PC-3 (cell line): ENCODE data around the gene YPEL1. TPM values are rescaled to one million over a fixed set of nuclear protein-coding genes. Genes with fewer than 3 reads are reported as not detected.

ENCODE experiments used
- ATAC-seq: fragments of 200-7000 bp; cut with Tn5 transposase; 2 replicates; pipeline ENCODE4 v1.9.1; 2020; ENCODE audit warnings: mild to moderate bottlenecking, moderate library complexity
- BruUV-seq: library from RNA; stranded (reverse); fragments of 400-500 nt; replicated peaks from 2 replicates; lab custom pipeline; 2021; lab: Mats Ljungman, UMichigan
- CTCF ChIA-PET: fragments of 300-600 bp; sonication (Branson Sonifier 250); formaldehyde crosslinking; loops from one replicate; lab custom pipeline; 2022; ENCODE audit warnings: antibody characterized with exemption; lab: Charles Lee
- POLR2A ChIA-PET: fragments of 300-600 bp; sonication (Branson Sonifier 250); formaldehyde crosslinking; loops from one replicate; lab custom pipeline; 2022; ENCODE audit warnings: antibody characterized with exemption; ENCODE audit not compliant: unreplicated experiment; lab: Charles Lee
- DNase-seq: peaks from one replicate; pipeline ENCODE4 v3.0.0-alpha.2; 2015
- H2AFZ ChIP-seq: fragments of 300-600 bp; sonication (generic); 2 replicates; pipeline ENCODE4 v1.6.0; 2016; ENCODE audit warnings: antibody characterized with exemption, low read length
- H3F3A ChIP-seq: fragments of 300-600 bp; sonication (generic); one replicate; pipeline ENCODE4 v1.6.0; 2017; ENCODE audit warnings: antibody characterized with exemption, low read length, control low read depth, mild to moderate bottlenecking; ENCODE audit not compliant: unreplicated experiment
- H3K27ac ChIP-seq: fragments of 300-600 bp; sonication (generic); 2 replicates; pipeline ENCODE4 v1.5.1; 2016; ENCODE audit warnings: mild to moderate bottlenecking, low read length
- H3K27me3 ChIP-seq: fragments of 300-600 bp; sonication (generic); 2 replicates; pipeline ENCODE4 v1.6.1; 2016; ENCODE audit warnings: low read length, mixed read lengths
- H3K36me3 ChIP-seq: fragments of 300-600 bp; sonication (generic); 2 replicates; pipeline ENCODE4 v1.6.1; 2016; ENCODE audit warnings: low read depth, mixed run types, low read length, mixed read lengths
- H3K4me1 ChIP-seq: fragments of 300-600 bp; sonication (generic); 2 replicates; pipeline ENCODE4 v1.5.1; 2016; ENCODE audit warnings: low read length; ENCODE audit not compliant: insufficient read depth
- H3K4me2 ChIP-seq: fragments of 300-600 bp; sonication (generic); 2 replicates; pipeline ENCODE4 v1.6.0; 2016; ENCODE audit warnings: low read length
- H3K4me3 ChIP-seq: fragments of 300-600 bp; sonication (generic); 2 replicates; pipeline ENCODE4 v1.5.1; 2016; ENCODE audit warnings: mild to moderate bottlenecking, low read length, mixed read lengths
- H3K79me2 ChIP-seq: fragments of 300-600 bp; sonication (generic); 2 replicates; pipeline ENCODE4 v1.6.1; 2017; ENCODE audit warnings: low read length, mixed read lengths
- H3K9ac ChIP-seq: fragments of 300-600 bp; sonication (generic); 2 replicates; pipeline ENCODE4 v1.6.0; 2016; ENCODE audit warnings: mild to moderate bottlenecking, low read length
- H3K9me2 ChIP-seq: fragments of 300-600 bp; sonication (generic); replicated peaks from 2 replicates; pipeline ENCODE4 v1.6.1; 2016; ENCODE audit warnings: mixed run types, low read length, mixed read lengths
- H3K9me3 ChIP-seq: fragments of 300-600 bp; sonication (generic); 2 replicates; pipeline ENCODE4 v1.6.1; 2016; ENCODE audit warnings: low read length, mixed read lengths
- H4K20me1 ChIP-seq: fragments of 300-600 bp; sonication (generic); 2 replicates; pipeline ENCODE4 v1.6.1; 2016; ENCODE audit warnings: low read length, mixed read lengths
- EZH2 ChIP-seq: fragments of 300-600 bp; sonication (generic); IDR thresholded peaks from one replicate; pipeline ENCODE4 v1.6.1; 2017; ENCODE audit warnings: antibody characterized with exemption, mild to moderate bottlenecking, low read length; ENCODE audit not compliant: unreplicated experiment
- EZH2phosphoT487 ChIP-seq: fragments of 300-600 bp; sonication (generic); IDR thresholded peaks from 2 replicates; pipeline ENCODE4 v1.6.1; 2018; ENCODE audit warnings: mild to moderate bottlenecking, antibody characterized with exemption, low read length, borderline replicate concordance
- intact Hi-C: fragments of 100-400 bp; cut with micrococcal nuclease; formaldehyde crosslinking; loops from 2 replicates; pipeline ENCODE4 v1.9.0; 2023
- total RNA-seq: library from RNA; depleted of rRNA; stranded (reverse); fragments of >200 nt; gene quantifications from 2 replicates; pipeline ENCODE4 v1.2.3, GENCODE V29; 2014
- TF ChIP-seq, protein P1 (sequence below): fragments of 300-600 bp; sonication (generic); conservative IDR thresholded peaks from 2 replicates; pipeline ENCODE4 v1.5.1; 2017; ENCODE audit warnings: antibody characterized with exemption, low read depth, mild to moderate bottlenecking, low read length

YPEL1 gene
- total RNA-seq, 1 experiment from 2014 or later: 3.2 TPM

DNA sequence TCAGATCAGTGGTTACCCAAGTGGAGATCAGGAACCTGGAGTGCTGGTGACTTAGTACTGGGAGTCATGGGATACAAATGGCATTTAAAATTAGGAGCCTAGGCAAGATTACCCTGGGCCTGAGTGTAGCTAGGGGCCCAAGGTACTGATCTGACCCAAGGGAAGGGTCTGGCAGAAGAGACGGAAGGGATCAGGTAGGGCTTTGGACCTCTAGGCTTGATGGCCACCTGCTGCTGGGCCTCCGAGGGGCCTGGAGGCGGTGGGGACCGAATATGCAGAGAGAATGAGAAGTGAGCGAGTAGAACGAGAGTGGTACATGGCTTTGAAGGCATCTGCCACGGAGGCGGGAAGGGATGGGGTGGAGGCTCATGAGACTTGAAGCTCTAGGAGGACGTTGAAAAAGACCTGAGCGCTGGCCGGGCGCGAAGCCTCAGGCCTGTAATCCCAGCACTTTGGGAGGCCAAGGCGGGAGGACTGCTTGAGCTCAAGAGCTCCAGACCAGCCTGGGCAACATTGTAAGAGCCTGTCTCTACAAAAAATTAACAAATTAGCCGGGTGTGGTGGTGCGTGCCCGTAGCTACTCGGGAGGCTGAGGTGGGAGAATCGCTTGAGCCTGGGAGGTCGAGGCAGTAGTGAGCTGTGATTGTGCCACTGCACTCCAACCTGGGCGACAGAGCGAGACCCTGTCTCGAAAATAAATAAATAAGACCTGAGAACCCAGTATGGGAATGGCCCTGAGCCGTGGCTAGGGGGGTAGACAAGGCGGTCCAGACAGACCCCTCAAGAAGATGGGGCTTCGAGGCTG lies 70.3 kb downstream of the YPEL1 start:
- CTCF ChIA-PET: no interaction called here

DNA sequence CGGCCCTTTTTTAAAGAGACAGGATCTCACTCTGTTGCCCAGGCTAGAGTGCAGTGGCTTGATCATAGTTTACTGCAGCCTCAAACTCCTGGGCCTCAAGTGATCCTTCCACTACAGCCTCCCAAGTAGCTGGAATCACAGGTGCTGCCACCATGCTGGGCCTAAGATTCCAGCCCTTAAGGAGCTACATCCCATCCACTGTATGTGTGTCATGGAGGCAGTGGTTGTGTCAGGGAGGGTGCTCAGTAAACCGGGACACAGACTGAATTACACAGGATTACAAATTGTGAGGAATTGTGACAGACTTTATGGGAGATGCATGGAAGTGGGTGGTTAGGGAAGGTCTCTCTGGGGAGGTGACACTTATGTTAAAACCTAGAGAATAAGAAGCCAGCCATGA lies 71.9 kb downstream of the YPEL1 start:
- CTCF ChIA-PET: no interaction called here
- intact Hi-C loops: no loop called here
- Histone ChIP-seq H3K4me2 (no peak overlapping the region), H3K36me3 (no peaks in the 10 kb centered on the region), H3K4me1 (no peaks in the 10 kb centered on the region), H3K9me3 (no peaks in the 10 kb centered on the region), H2AFZ (no peak overlapping the region), H4K20me1 (no peaks in the 10 kb centered on the region), H3K79me2 (peaks cover 21% of the 10 kb centered on the region), H3K9me2 (no peaks in the 10 kb centered on the region), H3K27ac (no peak overlapping the region), H3F3A (no peaks in the 10 kb centered on the region), H3K4me3 (no peak overlapping the region), H3K9ac (no peak overlapping the region), H3K27me3 (no peaks in the 10 kb centered on the region)
- POLR2A ChIA-PET: no interaction called here
- DNase-seq: no peak
- no peak for TF ChIP-seq EZH2
- TF ChIP-seq, protein P1, sequence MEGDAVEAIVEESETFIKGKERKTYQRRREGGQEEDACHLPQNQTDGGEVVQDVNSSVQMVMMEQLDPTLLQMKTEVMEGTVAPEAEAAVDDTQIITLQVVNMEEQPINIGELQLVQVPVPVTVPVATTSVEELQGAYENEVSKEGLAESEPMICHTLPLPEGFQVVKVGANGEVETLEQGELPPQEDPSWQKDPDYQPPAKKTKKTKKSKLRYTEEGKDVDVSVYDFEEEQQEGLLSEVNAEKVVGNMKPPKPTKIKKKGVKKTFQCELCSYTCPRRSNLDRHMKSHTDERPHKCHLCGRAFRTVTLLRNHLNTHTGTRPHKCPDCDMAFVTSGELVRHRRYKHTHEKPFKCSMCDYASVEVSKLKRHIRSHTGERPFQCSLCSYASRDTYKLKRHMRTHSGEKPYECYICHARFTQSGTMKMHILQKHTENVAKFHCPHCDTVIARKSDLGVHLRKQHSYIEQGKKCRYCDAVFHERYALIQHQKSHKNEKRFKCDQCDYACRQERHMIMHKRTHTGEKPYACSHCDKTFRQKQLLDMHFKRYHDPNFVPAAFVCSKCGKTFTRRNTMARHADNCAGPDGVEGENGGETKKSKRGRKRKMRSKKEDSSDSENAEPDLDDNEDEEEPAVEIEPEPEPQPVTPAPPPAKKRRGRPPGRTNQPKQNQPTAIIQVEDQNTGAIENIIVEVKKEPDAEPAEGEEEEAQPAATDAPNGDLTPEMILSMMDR: no peak
- no peak for TF ChIP-seq EZH2phosphoT487
- no peak for ATAC-seq
- BruUV-seq: no TSS peak

More for the DNA sequence above, 70.3 kb downstream of the YPEL1 start:
- POLR2A ChIA-PET: interaction anchor here (0.5 to 0.6 kb wide), 2 partner anchors 71 to 248 kb away, joined by 3 read pairs; partner anchors contain the start of gene YPEL1
- H2AFZ ChIP-seq: peak overlapping the region; percentile 85
- no TSS peak for BruUV-seq
- peak overlapping the region; percentile 87 for H3K4me3 ChIP-seq
- TF ChIP-seq EZH2phosphoT487: no peak
- H3K9ac ChIP-seq: peak overlapping the region; percentile 86
- DNase-seq (no peak), ATAC-seq (no peak)
- H3K4me2 ChIP-seq: peak overlapping the region; percentile 93
- H3K9me3 ChIP-seq: no peaks in the 10 kb centered on the region
- intact Hi-C loops: no loop called here
- no peaks in the 10 kb centered on the region for H4K20me1 ChIP-seq
- no peaks in the 10 kb centered on the region for H3K9me2 ChIP-seq
- peaks cover 9% of the 10 kb centered on the region for H3K4me1 ChIP-seq
- H3K27me3 ChIP-seq: no peaks in the 10 kb centered on the region
- H3K79me2 ChIP-seq: peaks cover 27% of the 10 kb centered on the region
- no peaks in the 10 kb centered on the region for H3F3A ChIP-seq
- no peak overlapping the region for H3K27ac ChIP-seq
- H3K36me3 ChIP-seq: no peaks in the 10 kb centered on the region

DNA sequence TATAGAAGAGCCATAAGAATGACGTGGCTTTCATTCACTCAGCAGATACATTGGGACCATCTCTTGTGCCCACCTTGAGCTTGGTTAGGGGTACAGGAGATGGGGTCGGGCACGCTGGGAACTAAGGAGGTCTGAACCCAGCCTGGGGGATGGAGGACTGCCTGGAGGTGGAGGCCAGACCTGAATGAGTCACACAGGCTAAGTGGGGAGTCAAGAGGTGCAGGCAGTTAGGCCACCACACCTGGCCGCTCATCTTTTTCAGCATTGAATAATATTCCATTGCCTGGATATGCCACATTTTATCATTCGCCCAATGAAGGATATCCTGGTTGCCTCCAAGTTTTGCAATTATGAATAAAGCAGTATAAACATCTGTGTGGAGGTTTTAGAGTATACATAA lies 73.6 kb downstream of the YPEL1 start:
- Histone ChIP-seq H3K4me3 (no peak overlapping the region), H3F3A (no peaks in the 10 kb centered on the region), H3K79me2 (peaks cover 8% of the 10 kb centered on the region), H3K27me3 (no peaks in the 10 kb centered on the region), H3K4me1 (peaks cover 4% of the 10 kb centered on the region; the same call in 1 of the 2 replicates), H4K20me1 (no peaks in the 10 kb centered on the region), H3K27ac (no peak overlapping the region), H3K9me2 (no peaks in the 10 kb centered on the region), H3K9me3 (no peaks in the 10 kb centered on the region), H3K4me2 (no peak overlapping the region), H2AFZ (no peak overlapping the region), H3K9ac (no peak overlapping the region), H3K36me3 (no peaks in the 10 kb centered on the region)
- DNase-seq (no peak), ATAC-seq (no peak)
- ChIA-PET POLR2A (no interaction called here), CTCF (no interaction called here)
- no peak for TF ChIP-seq EZH2phosphoT487
- TF ChIP-seq EZH2: no peak
- TF ChIP-seq, protein P1: no peak
- intact Hi-C loops: no loop called here
- BruUV-seq: no TSS peak
